ENCODE measurements around the gene CD70. TPM values are rescaled to one million over a fixed set of nuclear protein-coding genes. Genes with fewer than 3 reads are reported as not detected.
"Not testable (repeated sequence)": the region's sequence is repeated elsewhere in the genome, so short reads cannot be mapped to it uniquely, and the experiment has no call there.

The CD70 gene, protein sequence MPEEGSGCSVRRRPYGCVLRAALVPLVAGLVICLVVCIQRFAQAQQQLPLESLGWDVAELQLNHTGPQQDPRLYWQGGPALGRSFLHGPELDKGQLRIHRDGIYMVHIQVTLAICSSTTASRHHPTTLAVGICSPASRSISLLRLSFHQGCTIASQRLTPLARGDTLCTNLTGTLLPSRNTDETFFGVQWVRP
- total RNA-seq, result 1 to 10 TPM in 1 of 4 donors, not detected in 3; 1.2 TPM

DNA sequence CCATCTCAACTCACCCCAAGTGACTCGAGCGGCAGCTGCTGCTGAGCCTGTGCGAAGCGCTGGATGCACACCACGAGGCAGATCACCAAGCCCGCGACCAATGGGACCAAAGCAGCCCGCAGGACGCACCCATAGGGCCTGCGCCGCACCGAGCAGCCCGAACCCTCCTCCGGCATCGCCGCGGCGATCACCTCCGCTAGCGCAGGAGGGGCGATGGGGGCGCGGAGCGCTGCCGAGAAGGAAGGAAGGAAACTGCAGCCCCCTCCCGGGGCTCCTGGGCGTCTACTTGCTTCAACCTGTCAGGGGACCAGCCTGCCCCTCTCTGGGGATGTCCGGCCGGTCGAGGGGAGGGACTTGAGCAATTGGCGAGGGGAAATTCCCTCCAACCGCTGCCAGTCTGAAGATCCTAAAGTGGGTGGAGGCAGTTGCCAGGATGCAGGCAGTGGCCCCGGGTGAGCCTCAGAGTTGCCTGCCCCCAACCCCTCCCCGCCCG is at the start of gene CD70:
TSS of gene CD70 (minus strand) at position 324 of the 493 bp plus-strand sequence. CDS start at position 176, 148 bp downstream.
- H3K27ac ChIP-seq, result no peak within 1 kb of the TSS
- TF ChIP-seq, protein P1, sequence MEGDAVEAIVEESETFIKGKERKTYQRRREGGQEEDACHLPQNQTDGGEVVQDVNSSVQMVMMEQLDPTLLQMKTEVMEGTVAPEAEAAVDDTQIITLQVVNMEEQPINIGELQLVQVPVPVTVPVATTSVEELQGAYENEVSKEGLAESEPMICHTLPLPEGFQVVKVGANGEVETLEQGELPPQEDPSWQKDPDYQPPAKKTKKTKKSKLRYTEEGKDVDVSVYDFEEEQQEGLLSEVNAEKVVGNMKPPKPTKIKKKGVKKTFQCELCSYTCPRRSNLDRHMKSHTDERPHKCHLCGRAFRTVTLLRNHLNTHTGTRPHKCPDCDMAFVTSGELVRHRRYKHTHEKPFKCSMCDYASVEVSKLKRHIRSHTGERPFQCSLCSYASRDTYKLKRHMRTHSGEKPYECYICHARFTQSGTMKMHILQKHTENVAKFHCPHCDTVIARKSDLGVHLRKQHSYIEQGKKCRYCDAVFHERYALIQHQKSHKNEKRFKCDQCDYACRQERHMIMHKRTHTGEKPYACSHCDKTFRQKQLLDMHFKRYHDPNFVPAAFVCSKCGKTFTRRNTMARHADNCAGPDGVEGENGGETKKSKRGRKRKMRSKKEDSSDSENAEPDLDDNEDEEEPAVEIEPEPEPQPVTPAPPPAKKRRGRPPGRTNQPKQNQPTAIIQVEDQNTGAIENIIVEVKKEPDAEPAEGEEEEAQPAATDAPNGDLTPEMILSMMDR (IDR thresholded peaks at IDR 0.05), result no peak
- TF ChIP-seq POLR2A (IDR thresholded peaks at IDR 0.05), result no peak
- no peak for DNase-seq
- peaks cover 5 to 31% of the 10 kb centered on the region in 2 donors for H3K27me3 ChIP-seq
- no peak within 1 kb of the TSS for H3K4me3 ChIP-seq
- H3K4me1 ChIP-seq, result no peaks in the 10 kb centered on the region
- intact Hi-C loops (cut with DNase I; ENCODE audit: low total_unique reads), result no loop called here
- no peaks in the 10 kb centered on the region for H3K36me3 ChIP-seq
- no peaks in the 10 kb centered on the region for H3K9me3 ChIP-seq

DNA sequence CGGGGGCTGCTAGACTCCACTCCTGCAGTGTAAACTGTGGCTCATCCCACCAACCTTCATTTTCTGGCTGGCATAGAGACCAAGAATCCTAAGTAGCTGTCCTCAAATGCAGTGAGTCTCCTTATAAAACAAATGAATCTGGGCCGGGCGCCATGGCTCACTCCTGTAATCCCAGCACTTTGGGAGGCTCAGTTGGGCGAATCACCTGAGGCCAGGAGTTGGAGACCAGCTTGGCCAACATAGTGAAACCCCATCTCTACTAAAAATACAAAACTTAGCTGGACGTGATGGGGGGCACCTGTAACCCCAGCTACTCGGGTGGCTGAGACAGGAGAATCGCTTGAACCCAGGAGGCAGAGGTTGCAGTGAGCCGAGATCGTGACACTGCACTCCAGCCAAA is 49.4 kb upstream of the CD70 start:
- H3K4me1 ChIP-seq; H3K27ac ChIP-seq; H3K27me3 ChIP-seq; H3K4me3 ChIP-seq; intact Hi-C loops (cut with DNase I; ENCODE audit: low total_unique reads); DNase-seq; H3K36me3 ChIP-seq; H3K9me3 ChIP-seq: not testable (repeated sequence)

DNA sequence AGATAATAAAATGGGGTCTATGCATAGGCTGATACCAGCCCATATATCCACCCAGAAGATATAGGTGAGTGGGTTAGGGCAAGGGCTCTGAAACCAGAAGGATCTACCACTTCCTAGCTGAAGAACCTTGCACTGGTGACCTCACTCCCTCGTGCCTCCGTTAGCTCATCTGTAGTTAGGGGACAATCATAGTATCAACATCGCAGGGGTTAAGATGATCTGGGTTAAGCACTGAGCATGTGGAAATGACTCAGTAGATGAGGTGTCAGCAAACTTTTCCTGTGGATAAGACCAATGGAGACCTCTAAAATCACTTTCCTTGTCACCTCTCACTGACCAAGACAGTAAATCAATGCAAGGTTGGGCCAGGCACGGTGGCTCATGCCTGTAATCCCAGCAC is 48.5 kb upstream of the CD70 start:
- no peaks in the 10 kb centered on the region for H3K9me3 ChIP-seq
- TF ChIP-seq, protein P1 (IDR thresholded peaks at IDR 0.05), result no peak
- TF ChIP-seq POLR2A (IDR thresholded peaks at IDR 0.05), result no peak
- H3K4me3 ChIP-seq, result no peak overlapping the region
- DNase-seq, result no peak
- H3K36me3 ChIP-seq, result no peaks in the 10 kb centered on the region
- H3K27me3 ChIP-seq, result no peaks in the 10 kb centered on the region
- intact Hi-C loops (cut with DNase I; ENCODE audit: low total_unique reads), result no loop called here
- H3K27ac ChIP-seq, result no peak overlapping the region
- no peaks in the 10 kb centered on the region for H3K4me1 ChIP-seq

- H3K27ac ChIP-seq; H3K4me1 ChIP-seq; H3K9me3 ChIP-seq; H3K27me3 ChIP-seq; H3K36me3 ChIP-seq; intact Hi-C loops (cut with DNase I; ENCODE audit: low total_unique reads); H3K4me3 ChIP-seq; DNase-seq: not testable (repeated sequence)
Observed at GRCh38 chr19:6633456-6633813, 42.5 kb upstream of the CD70 start.

DNA sequence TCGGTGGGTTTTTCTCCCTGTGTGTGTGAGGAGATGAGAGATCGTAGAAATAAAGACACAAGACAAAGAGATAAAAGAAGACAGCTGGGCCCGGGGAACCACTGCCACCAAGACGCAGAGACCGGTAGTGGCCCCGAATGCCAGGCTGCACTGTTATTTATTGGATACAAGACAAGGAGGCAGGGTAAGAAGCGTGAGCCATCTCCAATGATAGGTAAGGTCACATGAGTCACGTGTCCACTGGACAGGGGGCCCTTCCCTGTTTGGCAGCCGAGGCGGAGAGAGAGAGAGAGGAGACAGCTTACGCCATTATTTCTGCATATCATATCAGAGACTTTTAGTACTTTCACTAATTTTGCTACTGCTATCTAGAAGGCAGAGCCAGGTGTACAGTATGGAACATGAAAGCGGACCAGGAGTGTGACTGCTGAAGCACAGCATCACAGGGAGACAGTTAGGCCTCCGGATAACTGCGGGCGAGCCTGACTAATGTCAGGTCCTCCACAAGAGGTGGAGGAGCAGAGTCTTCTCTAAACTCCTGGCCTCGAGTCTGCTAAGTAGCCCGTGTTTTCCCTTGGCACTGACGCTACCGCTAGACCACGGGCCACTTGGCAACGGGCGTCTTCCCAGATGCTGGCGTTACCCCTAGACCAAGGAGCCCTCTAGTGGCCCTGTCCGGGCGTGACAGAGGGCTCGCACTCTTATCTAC is 42.0 kb upstream of the CD70 start:
- DNase-seq, result peak; percentile 27 to 40
- H3K9me3 ChIP-seq; H3K4me3 ChIP-seq; intact Hi-C loops (cut with DNase I; ENCODE audit: low total_unique reads); H3K27me3 ChIP-seq; H3K27ac ChIP-seq; H3K36me3 ChIP-seq; H3K4me1 ChIP-seq: not testable (repeated sequence)
- TF ChIP-seq, protein P1 (IDR thresholded peaks at IDR 0.05), result peak; percentile 33 to 56 (median 44)

DNA sequence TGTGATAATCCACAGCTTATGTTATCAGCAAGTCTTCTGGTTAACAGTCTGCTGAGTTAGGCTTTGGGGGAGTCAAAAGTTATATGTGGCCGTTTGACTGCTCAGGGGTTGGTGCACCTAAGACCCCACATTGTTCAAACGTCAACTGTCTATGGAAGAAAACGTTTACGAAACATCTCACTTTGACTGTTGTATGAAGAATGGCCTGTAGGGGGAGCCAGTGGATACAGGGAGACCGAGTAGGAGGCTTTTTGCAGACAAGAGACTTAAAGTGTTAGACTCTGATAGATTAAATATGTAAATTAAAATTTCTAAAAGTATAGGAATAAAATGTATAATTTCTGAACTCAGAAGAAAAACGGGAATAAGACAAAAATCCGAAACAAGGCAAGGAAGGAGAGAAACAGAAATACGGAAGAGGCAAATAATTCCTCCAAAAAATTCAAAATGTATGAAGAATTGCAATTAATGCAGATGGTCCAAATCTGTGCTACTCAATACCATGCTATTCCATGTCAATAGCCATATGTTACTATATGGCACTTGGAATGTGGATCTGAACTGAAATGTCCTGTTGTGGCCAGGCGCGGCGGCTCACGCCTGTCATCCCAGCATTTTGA is 41.2 kb upstream of the CD70 start:
- no peak overlapping the region for H3K4me3 ChIP-seq
- H3K9me3 ChIP-seq, result no peaks in the 10 kb centered on the region
- no peaks in the 10 kb centered on the region for H3K27me3 ChIP-seq
- no peak overlapping the region for H3K27ac ChIP-seq
- H3K36me3 ChIP-seq, result no peaks in the 10 kb centered on the region
- TF ChIP-seq, protein P1 (IDR thresholded peaks at IDR 0.05), result peak; percentile 69 to 85 (median 77)
- TF ChIP-seq POLR2A (IDR thresholded peaks at IDR 0.05), result no peak
- intact Hi-C loops (cut with DNase I; ENCODE audit: low total_unique reads), result no loop called here
- DNase-seq, result peak; percentile 39 to 71
- H3K4me1 ChIP-seq, result no peaks in the 10 kb centered on the region

Data from uterus (tissue), 4 donors.